Mesenteric fat pad (tissue), 1 donor: ENCODE measurements around the gene SPG7. TPM values are rescaled to one million over a fixed set of nuclear protein-coding genes. Genes with fewer than 3 reads are reported as not detected.
A peak's percentile ranks its signal among the peaks of the same experiment; 100 is the strongest.

Source experiments
- DNase-seq: peaks from one replicate; pipeline ENCODE4 v3.0.0-alpha.2; 2020; ENCODE audit warnings: low spot score
- total RNA-seq: library from RNA; stranded (reverse); fragmentation: NEBNext Ultra II Directional; extraction: Animal tissue kit (Norgen Biotek cat#: 25700); gene quantifications from one replicate; pipeline ENCODE4 v1.2.1, GENCODE V29; 2021
- donor health status: DM: yes; HTN: yes; CAD: no.

The SPG7 gene
- total RNA-seq, 1 donor from 2014 or later = 90.0 TPM

- no peak for DNase-seq
Observed at GRCh38 chr16:89484923-89485679, 23.1 kb upstream of the SPG7 start.

- DNase-seq = no peak
Observed at GRCh38 chr16:89485701-89486246, 22.4 kb upstream of the SPG7 start.

- peak; percentile 92 for DNase-seq
Observed at GRCh38 chr16:89489040-89489897, 18.9 kb upstream of the SPG7 start.

- no peak for DNase-seq
Observed at GRCh38 chr16:89489898-89490438, 18.2 kb upstream of the SPG7 start.

- peak; percentile 98 for DNase-seq
Observed at GRCh38 chr16:89490439-89491237, 17.6 kb upstream of the SPG7 start, which contains the start of gene ANKRD11. ANKRD11 (minus strand) TSS chr16:89490561; CDS start chr16:89317019, 173,542 bp downstream.

- DNase-seq = no peak
Observed at GRCh38 chr16:89491238-89491869, 16.8 kb upstream of the SPG7 start.

- DNase-seq = no peak
Observed at GRCh38 chr16:89491974-89492687, 16.1 kb upstream of the SPG7 start.

- DNase-seq = no peak
Observed at GRCh38 chr16:89493776-89494175, 14.4 kb upstream of the SPG7 start.

GRCh38 chr16:89495121-89495520 is 13.1 kb upstream of the SPG7 start:
- DNase-seq = no peak

GRCh38 chr16:89498839-89499238 is 9.4 kb upstream of the SPG7 start:
- DNase-seq = no peak

GRCh38 chr16:89499767-89500166 is 8.4 kb upstream of the SPG7 start:
- no peak for DNase-seq

GRCh38 chr16:89502081-89502843 is 5.9 kb upstream of the SPG7 start:
- no peak for DNase-seq

GRCh38 chr16:89504091-89504490 is 4.1 kb upstream of the SPG7 start:
- no peak for DNase-seq

GRCh38 chr16:89505204-89506112 is 2.7 kb upstream of the SPG7 start:
- peak; percentile 93 for DNase-seq

GRCh38 chr16:89506113-89506504 is 2.1 kb upstream of the SPG7 start:
- no peak for DNase-seq

GRCh38 chr16:89506791-89507191 is 1.4 kb upstream of the SPG7 start:
- no peak for DNase-seq

- DNase-seq = no peak
Observed at GRCh38 chr16:89507214-89507833, 879 bp upstream of the SPG7 start.
